ENCODE results near the gene SH3RF2.

SH3RF2 gene

DNA sequence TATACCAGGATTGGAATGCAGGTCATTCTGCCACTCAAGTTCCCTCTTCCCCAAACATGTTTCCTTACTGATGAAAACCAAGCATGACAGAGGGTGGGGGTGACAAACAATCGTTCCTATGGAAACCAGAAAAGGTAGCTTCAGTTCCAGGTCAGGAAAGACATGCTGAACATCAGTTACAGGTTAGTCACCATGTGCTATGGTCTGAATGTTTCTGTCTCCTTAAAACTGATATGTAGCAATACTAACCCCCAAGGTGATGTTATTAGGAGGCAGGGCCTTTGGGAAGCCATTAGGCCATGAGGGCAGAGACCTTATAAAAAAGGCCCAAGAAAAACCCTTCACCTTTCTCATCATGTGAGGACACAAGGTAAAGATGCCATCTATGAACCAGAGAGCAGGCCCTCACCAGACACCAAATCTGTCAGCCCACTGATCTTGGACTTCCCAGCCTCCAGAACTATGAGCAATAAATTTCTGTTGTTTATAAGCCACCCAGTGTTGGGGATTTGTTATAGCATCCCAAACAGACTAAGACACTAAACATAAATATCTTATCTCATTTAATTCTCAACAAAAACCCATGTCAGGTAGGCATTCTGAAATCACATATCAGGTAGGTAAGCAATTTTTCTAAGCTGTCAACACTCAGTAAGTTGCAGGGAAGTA is 15.7 kb upstream of the SH3RF2 start:
- no peak for TF ChIP-seq POLR2AphosphoS5 (IDR thresholded peaks at IDR 0.05; ENCODE audit: low read depth, low read length)
- no peak for TF ChIP-seq TAF1 (IDR thresholded peaks at IDR 0.05; ENCODE audit: borderline replicate concordance, insufficient read depth, low read length)
- TF ChIP-seq FOXP2 (optimal IDR thresholded peaks at IDR 0.05; ENCODE audit: borderline replicate concordance, extremely low read depth, extremely low read length, insufficient read depth), result no peak
- TF ChIP-seq SIN3A (IDR thresholded peaks at IDR 0.05; ENCODE audit: borderline replicate concordance, insufficient read depth, low read length), result no peak
- TF ChIP-seq, protein P1, sequence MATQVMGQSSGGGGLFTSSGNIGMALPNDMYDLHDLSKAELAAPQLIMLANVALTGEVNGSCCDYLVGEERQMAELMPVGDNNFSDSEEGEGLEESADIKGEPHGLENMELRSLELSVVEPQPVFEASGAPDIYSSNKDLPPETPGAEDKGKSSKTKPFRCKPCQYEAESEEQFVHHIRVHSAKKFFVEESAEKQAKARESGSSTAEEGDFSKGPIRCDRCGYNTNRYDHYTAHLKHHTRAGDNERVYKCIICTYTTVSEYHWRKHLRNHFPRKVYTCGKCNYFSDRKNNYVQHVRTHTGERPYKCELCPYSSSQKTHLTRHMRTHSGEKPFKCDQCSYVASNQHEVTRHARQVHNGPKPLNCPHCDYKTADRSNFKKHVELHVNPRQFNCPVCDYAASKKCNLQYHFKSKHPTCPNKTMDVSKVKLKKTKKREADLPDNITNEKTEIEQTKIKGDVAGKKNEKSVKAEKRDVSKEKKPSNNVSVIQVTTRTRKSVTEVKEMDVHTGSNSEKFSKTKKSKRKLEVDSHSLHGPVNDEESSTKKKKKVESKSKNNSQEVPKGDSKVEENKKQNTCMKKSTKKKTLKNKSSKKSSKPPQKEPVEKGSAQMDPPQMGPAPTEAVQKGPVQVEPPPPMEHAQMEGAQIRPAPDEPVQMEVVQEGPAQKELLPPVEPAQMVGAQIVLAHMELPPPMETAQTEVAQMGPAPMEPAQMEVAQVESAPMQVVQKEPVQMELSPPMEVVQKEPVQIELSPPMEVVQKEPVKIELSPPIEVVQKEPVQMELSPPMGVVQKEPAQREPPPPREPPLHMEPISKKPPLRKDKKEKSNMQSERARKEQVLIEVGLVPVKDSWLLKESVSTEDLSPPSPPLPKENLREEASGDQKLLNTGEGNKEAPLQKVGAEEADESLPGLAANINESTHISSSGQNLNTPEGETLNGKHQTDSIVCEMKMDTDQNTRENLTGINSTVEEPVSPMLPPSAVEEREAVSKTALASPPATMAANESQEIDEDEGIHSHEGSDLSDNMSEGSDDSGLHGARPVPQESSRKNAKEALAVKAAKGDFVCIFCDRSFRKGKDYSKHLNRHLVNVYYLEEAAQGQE (IDR thresholded peaks at IDR 0.05; ENCODE audit: insufficient read depth in 1 of 2, low read depth in 2 of 2, low read length in 2 of 2), result no peak

DNA sequence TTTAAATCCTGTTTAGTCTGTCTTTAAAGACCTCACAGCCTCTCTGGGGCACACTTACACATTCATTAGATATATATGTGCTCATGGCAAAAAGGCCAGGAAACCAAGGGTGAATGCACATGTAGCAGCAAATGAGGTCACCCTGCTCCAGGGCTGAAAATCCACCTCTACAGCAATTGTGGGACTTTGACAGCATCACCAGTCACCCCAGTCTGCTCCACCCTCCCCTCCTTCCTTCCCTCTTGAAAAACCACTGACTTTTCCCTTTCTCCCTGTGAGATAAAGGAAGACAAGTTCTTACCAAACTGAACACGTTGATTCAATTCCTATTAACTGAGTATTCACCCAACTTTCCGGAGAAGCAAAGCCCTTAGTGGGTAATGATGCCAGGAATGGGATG is 15.2 kb upstream of the SH3RF2 start:
- TF ChIP-seq, protein P1 (IDR thresholded peaks at IDR 0.05; ENCODE audit: insufficient read depth in 1 of 2, low read depth in 2 of 2, low read length in 2 of 2), result no peak
- no peak for TF ChIP-seq SIN3A (IDR thresholded peaks at IDR 0.05; ENCODE audit: borderline replicate concordance, insufficient read depth, low read length)
- no peak for TF ChIP-seq POLR2AphosphoS5 (IDR thresholded peaks at IDR 0.05; ENCODE audit: low read depth, low read length)
- no peak for TF ChIP-seq FOXP2 (optimal IDR thresholded peaks at IDR 0.05; ENCODE audit: borderline replicate concordance, extremely low read depth, extremely low read length, insufficient read depth)
- no peak for TF ChIP-seq TAF1 (IDR thresholded peaks at IDR 0.05; ENCODE audit: borderline replicate concordance, insufficient read depth, low read length)

DNA sequence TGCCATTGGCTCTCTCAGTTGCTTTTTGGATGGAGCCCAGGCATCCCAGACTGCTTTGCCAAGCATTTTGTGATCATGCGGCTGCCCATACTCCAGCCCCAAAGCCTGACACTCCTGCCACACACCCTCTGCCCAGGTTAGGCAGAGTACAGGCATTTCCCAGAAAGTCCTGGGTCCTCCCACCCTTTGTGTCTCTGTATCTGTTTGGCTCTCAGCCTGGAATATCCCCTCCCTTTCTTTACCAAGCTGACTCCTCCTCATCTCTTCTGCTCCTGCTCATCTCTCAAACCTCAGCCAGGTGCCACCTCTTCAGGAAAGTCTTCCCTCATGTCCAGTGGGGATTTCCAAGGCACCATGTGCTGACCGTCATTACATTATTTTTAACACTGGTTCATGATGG is 14.3 kb upstream of the SH3RF2 start:
- no peak for TF ChIP-seq FOXP2 (optimal IDR thresholded peaks at IDR 0.05; ENCODE audit: borderline replicate concordance, extremely low read depth, extremely low read length, insufficient read depth)

DNA sequence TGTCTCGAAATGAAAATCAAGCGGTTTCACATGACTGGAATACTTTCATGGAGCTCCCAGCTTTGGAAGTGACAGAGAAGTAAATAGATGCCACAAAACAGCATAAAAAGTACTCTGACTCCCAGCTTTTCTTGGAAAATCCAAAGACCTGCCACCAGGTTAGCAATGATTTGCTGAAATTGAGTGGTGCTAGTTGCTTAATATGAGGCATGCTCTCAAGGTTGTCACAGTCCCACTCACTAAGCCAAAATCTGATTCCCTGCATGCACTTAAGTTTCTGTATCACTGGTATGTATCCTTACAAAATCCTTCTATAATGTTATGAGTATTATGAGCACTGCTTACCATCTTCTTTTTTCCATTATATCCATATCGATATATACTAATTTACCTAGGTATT is 13.0 kb upstream of the SH3RF2 start:
- TF ChIP-seq FOXP2 (optimal IDR thresholded peaks at IDR 0.05; ENCODE audit: borderline replicate concordance, extremely low read depth, extremely low read length, insufficient read depth) (no peak), TAF1 (IDR thresholded peaks at IDR 0.05; ENCODE audit: borderline replicate concordance, insufficient read depth, low read length) (no peak), SIN3A (IDR thresholded peaks at IDR 0.05; ENCODE audit: borderline replicate concordance, insufficient read depth, low read length) (no peak), POLR2AphosphoS5 (IDR thresholded peaks at IDR 0.05; ENCODE audit: low read depth, low read length) (no peak)
- TF ChIP-seq, protein P1 (IDR thresholded peaks at IDR 0.05; ENCODE audit: insufficient read depth in 1 of 2, low read depth in 2 of 2, low read length in 2 of 2), result no peak

DNA sequence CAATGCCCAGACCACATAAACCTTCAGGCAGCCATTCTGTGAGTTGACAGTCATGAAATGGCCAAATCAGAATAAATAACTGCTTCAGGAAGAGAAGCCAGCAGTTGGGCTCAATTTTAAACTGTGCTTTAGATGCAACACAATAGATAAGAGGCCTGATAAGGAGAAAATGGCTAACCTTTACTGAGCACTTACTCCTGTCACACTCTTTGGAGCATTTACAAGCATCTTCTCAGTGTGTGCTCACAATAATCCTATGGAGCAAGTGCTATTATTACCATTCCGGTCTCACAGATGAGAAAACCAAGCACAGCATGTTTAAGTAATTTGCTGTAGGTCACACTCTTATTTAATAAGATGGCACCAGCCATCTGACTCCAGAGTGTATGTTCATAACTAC is 11.5 kb upstream of the SH3RF2 start:
- TF ChIP-seq TAF1 (IDR thresholded peaks at IDR 0.05; ENCODE audit: borderline replicate concordance, insufficient read depth, low read length), result no peak
- TF ChIP-seq SIN3A (IDR thresholded peaks at IDR 0.05; ENCODE audit: borderline replicate concordance, insufficient read depth, low read length), result no peak
- no peak for TF ChIP-seq POLR2AphosphoS5 (IDR thresholded peaks at IDR 0.05; ENCODE audit: low read depth, low read length)
- TF ChIP-seq, protein P1 (IDR thresholded peaks at IDR 0.05; ENCODE audit: insufficient read depth in 1 of 2, low read depth in 2 of 2, low read length in 2 of 2), result no peak
- no peak for TF ChIP-seq FOXP2 (optimal IDR thresholded peaks at IDR 0.05; ENCODE audit: borderline replicate concordance, extremely low read depth, extremely low read length, insufficient read depth)
